Osteocyte (in vitro differentiated cells): Measurements from ENCODE around the gene MEGF6. TPM values are rescaled to one million over a fixed set of nuclear protein-coding genes. Genes with fewer than 3 reads are reported as not detected.

Source experiments
- DNase-seq: peaks from one replicate; pipeline ENCODE4 v3.0.0; 2021; ENCODE audit warnings: mixed read lengths; ENCODE audit not compliant: unreplicated experiment; ENCODE audit errors: extremely low spot score
- H3K27ac Mint-ChIP-seq: one replicate; pipeline ENCODE4 v1.8.0; 2021; ENCODE audit warnings: mild to moderate bottlenecking, mixed read lengths; ENCODE audit not compliant: unreplicated experiment
- H3K27me3 Mint-ChIP-seq: one replicate; pipeline ENCODE4 v1.8.0; 2021; ENCODE audit warnings: mixed read lengths; ENCODE audit not compliant: unreplicated experiment
- H3K36me3 Mint-ChIP-seq: one replicate; pipeline ENCODE4 v1.8.0; 2021; ENCODE audit warnings: mixed read lengths; ENCODE audit not compliant: unreplicated experiment
- H3K4me1 Mint-ChIP-seq: one replicate; pipeline ENCODE4 v1.8.0; 2021; ENCODE audit warnings: mixed read lengths; ENCODE audit not compliant: unreplicated experiment
- H3K4me3 Mint-ChIP-seq: one replicate; pipeline ENCODE4 v1.8.0; 2021; ENCODE audit warnings: mild to moderate bottlenecking, moderate library complexity, mixed read lengths; ENCODE audit not compliant: unreplicated experiment
- H3K9me3 Mint-ChIP-seq: one replicate; pipeline ENCODE4 v1.8.0; 2021; ENCODE audit warnings: mixed read lengths; ENCODE audit not compliant: unreplicated experiment
- CTCF ChIP-seq: fragments of 200-600 bp; sonication (generic); IDR thresholded peaks from 2 replicates; pipeline ENCODE4 v1.5.0; 2021; ENCODE audit warnings: antibody characterized with exemption, mild to moderate bottlenecking, moderate library complexity
- total RNA-seq: library from RNA; stranded (reverse); gene quantifications from 2 replicates; pipeline ENCODE4 v1.2.1, GENCODE V29; 2021

The MEGF6 gene
- total RNA-seq, 1 donor from 2014 or later: 255 TPM

- no peaks in the 10 kb centered on the region for H3K4me1 Mint-ChIP-seq
- no peaks in the 10 kb centered on the region for H3K9me3 Mint-ChIP-seq
- no peak for DNase-seq
- no peak overlapping the region for H3K27ac Mint-ChIP-seq
- no peak for TF ChIP-seq CTCF
- H3K4me3 Mint-ChIP-seq: no peak overlapping the region
- no peaks in the 10 kb centered on the region for H3K27me3 Mint-ChIP-seq
- peaks cover 29% of the 10 kb centered on the region for H3K36me3 Mint-ChIP-seq
Measured at GRCh38 chr1:3638027-3638426, 26.7 kb upstream of the MEGF6 start.

- Mint-ChIP-seq H3K9me3 (no peaks in the 10 kb centered on the region), H3K27ac (no peak overlapping the region), H3K4me1 (no peaks in the 10 kb centered on the region), H3K36me3 (peaks cover 28% of the 10 kb centered on the region), H3K4me3 (no peak overlapping the region), H3K27me3 (no peaks in the 10 kb centered on the region)
- DNase-seq: no peak
- no peak for TF ChIP-seq CTCF
Measured at GRCh38 chr1:3636531-3636930, 25.2 kb upstream of the MEGF6 start.

- H3K9me3 Mint-ChIP-seq: no peaks in the 10 kb centered on the region
- H3K27ac Mint-ChIP-seq: no peak overlapping the region
- no peak overlapping the region for H3K4me3 Mint-ChIP-seq
- no peak for DNase-seq
- no peaks in the 10 kb centered on the region for H3K4me1 Mint-ChIP-seq
- H3K27me3 Mint-ChIP-seq: no peaks in the 10 kb centered on the region
- peaks cover 28% of the 10 kb centered on the region for H3K36me3 Mint-ChIP-seq
- no peak for TF ChIP-seq CTCF
Measured at GRCh38 chr1:3636080-3636479, 24.8 kb upstream of the MEGF6 start.

- DNase-seq: no peak
- H3K9me3 Mint-ChIP-seq: no peaks in the 10 kb centered on the region
- no peak for TF ChIP-seq CTCF
- H3K4me1 Mint-ChIP-seq: no peaks in the 10 kb centered on the region
- H3K27ac Mint-ChIP-seq: no peak overlapping the region
- no peak overlapping the region for H3K4me3 Mint-ChIP-seq
- no peaks in the 10 kb centered on the region for H3K27me3 Mint-ChIP-seq
- peaks cover 31% of the 10 kb centered on the region for H3K36me3 Mint-ChIP-seq
Measured at GRCh38 chr1:3634059-3634800, 22.9 kb upstream of the MEGF6 start.

GRCh38 chr1:3633344-3634058 is 22.2 kb upstream of the MEGF6 start:
- Mint-ChIP-seq H3K36me3 (peaks cover 36% of the 10 kb centered on the region), H3K27me3 (no peaks in the 10 kb centered on the region), H3K4me1 (no peaks in the 10 kb centered on the region), H3K9me3 (no peaks in the 10 kb centered on the region), H3K27ac (no peak overlapping the region), H3K4me3 (no peak overlapping the region)
- no peak for TF ChIP-seq CTCF
- DNase-seq: peak; percentile 80
